Activated naive CD4-positive, alpha-beta T cell treated with anti-CD3 and anti-CD28 coated beads, Interleukin-2, amount 50 U/mL, for 72 hours (primary cell): ENCODE results near the gene KIF5C. TPM values are rescaled to one million over a fixed set of nuclear protein-coding genes. Genes with fewer than 3 reads are reported as not detected.

Experiments used
- ATAC-seq, 2 donors: fragments of 150-1000 bp; cut with Tn5 transposase; 2 replicates each; pipeline ENCODE4 v1.10.0; 2021; ENCODE audit warnings: mild to moderate bottlenecking in 2 of 2, moderate library complexity in 2 of 2
- DNase-seq, 2 donors: peaks; one replicate each; pipeline ENCODE4 v3.0.0; 2021 to 2022; ENCODE audit warnings: low spot score in 2 of 2
- H3K27ac Mint-ChIP-seq, 2 donors: one replicate each; pipeline ENCODE4 v1.8.0; 2022; ENCODE audit warnings: mild to moderate bottlenecking in 2 of 2, mixed read lengths in 2 of 2
- H3K36me3 Mint-ChIP-seq, 2 donors: one replicate each; pipeline ENCODE4 v1.8.0; 2022; ENCODE audit warnings: mixed read lengths in 2 of 2
- H3K9me3 Mint-ChIP-seq, 2 donors: one replicate each; pipeline ENCODE4 v1.8.0; 2022; ENCODE audit warnings: mixed read lengths in 2 of 2
- total RNA-seq, 2 donors: library from RNA; stranded (reverse); gene quantifications; one replicate each; pipeline ENCODE4 v1.2.3, GENCODE V29; 2022

KIF5C gene
- total RNA-seq, 2 donors from 2014 or later = 16.4 to 26.8 TPM

DNA sequence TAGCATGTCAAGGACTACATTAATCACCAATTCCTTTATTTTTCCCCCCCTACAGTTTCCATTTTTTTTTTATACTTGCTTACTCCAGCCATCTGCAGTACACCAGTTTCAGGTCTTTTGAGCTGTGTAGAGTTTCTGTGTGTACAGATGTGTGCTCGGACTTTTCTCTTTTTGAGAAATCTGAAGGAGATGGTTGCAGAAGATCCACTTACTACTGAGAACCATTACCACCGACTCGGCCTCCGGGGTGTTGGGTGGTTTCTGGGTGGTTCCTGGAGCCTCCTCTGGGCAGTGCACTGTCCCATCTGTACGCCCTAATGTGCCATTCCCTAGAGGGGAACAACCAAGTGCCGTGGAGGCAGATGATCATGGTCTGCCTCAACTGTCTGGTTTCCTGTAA lies 148.1 kb downstream of the KIF5C start:
- no peak for ATAC-seq
- Mint-ChIP-seq H3K9me3 (no peaks in the 10 kb centered on the region), H3K27ac (no peak overlapping the region), H3K36me3 (no peaks in the 10 kb centered on the region)
- DNase-seq = no peak

DNA sequence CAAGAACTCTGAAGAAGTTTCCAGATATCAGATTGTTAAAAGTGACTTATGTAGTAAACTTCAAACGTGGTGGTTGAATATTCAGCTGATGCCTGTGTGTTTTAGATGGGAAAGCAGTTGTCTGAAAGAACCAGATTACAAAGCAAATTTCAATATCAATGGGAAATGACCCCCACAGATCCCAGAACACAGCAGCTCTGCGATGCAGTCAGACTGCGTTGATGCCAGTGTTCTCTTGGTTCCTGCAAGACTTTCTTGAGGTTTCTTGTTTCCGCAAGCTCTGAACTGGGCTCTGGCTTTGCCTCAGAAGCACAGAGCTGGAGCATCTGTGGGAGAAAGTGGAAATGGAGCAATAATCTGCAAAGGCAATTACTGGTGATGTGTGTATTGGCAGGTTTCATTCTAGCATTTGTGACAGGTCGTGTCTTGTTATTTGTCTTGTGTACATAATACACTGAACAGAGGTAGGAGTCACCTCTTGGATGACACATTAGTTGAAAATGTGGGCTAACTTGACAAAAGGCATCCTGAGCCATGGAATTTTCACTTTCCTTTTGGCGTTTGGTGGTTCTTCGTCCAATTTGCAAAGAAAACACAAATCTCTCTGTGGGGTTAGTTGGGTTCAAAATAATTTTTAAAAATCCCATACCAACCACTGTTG lies 152.7 kb downstream of the KIF5C start:
- ATAC-seq (no peak), DNase-seq (no peak)
- Mint-ChIP-seq H3K9me3 (no peaks in the 10 kb centered on the region), H3K36me3 (no peaks in the 10 kb centered on the region), H3K27ac (no peak overlapping the region)

DNA sequence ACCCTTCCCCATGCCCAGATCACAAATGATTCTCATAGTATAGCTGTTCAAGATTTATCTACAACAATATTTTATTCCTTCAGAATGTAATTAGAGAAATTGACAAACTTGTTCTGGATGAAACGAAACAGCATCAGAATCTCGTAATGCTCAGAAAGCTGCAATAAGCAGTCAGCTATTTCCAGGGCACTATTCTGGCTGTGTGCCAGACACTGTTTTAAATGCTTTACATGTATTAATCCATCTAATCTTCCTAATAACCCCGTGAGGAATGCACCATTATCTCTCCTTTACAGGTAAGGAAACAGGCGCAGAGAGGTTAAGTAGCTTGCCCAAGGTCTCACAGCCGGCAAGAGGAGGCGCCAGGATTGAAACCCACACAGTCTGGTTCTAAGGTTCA lies 153.3 kb downstream of the KIF5C start:
- ATAC-seq (no peak), DNase-seq (no peak)
- H3K36me3 Mint-ChIP-seq = no peaks in the 10 kb centered on the region
- H3K9me3 Mint-ChIP-seq = no peaks in the 10 kb centered on the region
- H3K27ac Mint-ChIP-seq = no peak overlapping the region

DNA sequence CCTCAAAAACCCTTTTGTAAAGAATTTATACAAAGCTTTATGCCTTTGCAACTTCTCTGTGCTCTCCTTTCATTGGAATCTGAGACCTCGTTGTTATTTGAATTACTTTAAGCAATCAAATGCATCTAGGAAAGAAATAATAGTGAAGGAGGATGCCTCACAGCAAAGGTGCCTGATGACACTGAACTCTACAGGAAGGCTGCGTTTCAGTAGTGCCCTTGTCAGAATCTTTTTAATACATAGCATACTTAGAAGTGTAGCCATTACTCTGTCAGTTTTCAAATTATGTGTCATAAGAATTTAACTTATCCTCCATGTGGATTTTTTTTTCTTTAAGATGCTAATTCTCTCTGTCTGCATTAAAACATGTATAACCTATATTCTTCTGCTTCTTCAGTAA lies 153.9 kb downstream of the KIF5C start:
- DNase-seq (no peak), ATAC-seq (no peak)
- no peaks in the 10 kb centered on the region for H3K9me3 Mint-ChIP-seq
- H3K27ac Mint-ChIP-seq = no peak overlapping the region
- H3K36me3 Mint-ChIP-seq = no peaks in the 10 kb centered on the region

DNA sequence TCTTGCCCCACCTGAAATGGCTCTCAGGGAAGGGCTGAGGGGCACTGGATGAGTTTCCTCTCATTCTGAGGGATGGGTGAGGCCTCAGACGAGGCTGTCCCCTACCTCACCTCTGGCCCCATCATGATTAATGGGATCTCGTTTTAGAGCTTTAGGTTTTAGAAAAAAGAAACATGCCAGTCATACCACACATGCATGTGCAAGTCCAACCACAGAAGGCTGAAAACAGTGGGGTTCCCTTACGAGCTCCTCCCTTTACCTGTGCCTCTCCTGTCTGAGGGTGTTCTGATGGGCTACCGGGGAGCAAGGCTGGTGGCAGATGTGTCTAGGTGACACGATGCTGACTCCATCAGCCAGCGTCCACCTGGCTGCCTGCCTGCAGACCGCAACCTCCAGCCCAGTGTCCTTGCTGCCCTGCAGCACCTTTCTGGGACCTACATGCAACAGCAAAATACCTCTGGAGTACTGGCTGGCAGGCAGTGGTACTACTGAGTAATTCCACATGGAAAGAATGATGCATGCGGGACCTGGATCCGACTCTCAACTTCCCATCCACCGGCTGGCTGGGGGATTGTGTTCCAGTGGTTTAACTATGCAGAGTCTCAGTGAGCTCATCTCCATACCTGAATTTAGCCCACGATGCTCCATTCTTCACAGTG lies 154.4 kb downstream of the KIF5C start:
- Mint-ChIP-seq H3K9me3 (no peaks in the 10 kb centered on the region), H3K27ac (no peak overlapping the region), H3K36me3 (no peaks in the 10 kb centered on the region)
- DNase-seq (no peak), ATAC-seq (no peak)

DNA sequence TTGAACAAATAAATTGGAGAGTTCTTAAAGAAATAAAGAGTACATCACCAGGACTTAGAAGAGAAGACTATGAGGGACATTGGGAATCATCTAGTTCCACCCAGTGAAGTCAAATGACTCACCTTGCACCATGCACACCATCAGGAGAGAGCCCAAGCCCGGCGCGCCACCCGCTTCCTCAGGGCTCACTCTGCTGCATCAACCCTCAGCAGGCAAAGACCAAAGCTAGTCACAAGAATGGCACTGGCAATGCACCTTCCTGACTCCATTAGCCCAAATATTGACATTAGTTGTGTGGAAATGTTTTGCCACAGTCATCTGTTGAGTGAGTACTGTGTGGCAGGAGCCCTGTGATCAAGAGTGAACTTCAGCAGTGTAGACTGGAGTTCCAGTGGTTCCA lies 156.4 kb downstream of the KIF5C start:
- Mint-ChIP-seq H3K27ac (no peak overlapping the region), H3K36me3 (no peaks in the 10 kb centered on the region), H3K9me3 (no peaks in the 10 kb centered on the region)
- no peak for DNase-seq
- no peak for ATAC-seq

DNA sequence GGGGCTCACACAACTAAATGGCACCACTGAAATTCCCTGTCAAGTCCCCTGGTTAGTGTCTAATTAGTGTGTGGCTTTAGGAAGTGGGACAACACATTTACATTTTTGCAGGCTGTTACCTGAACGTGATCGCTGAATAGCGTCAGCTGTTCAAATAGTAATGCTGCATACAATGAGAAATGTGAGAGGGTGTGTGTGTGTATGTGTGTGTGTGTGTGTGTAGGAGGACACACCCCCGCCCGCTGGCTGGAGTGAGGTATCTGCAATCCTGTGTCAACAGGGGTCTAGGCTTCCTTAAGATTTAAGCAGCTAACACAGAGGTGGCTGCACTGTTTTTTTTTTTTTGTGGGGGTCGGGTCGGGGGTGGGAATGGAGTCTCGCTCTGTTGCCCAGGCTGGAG lies 158.7 kb downstream of the KIF5C start:
- Mint-ChIP-seq H3K27ac (no peak overlapping the region), H3K36me3 (no peaks in the 10 kb centered on the region), H3K9me3 (no peaks in the 10 kb centered on the region)
- DNase-seq = no peak
- ATAC-seq = no peak

DNA sequence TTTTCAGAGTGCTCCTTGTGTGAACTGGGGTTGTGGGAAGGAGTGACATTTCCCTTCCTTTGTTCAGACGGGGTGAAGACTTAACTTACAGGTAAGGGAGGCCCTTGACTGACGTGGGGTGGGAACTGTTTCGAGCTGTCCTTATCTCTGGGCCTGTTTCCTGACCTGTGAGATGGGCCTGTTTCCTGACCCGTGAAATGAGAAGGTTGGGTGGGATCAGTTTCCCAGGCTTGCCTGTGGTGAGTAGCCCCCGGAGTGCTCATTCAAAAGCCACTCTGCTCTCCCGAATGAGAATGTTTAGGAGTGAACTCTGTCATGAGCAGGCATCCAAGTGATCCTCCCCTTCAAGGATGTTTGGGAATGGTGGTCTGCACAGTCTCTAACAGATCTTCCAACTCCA lies 159.4 kb downstream of the KIF5C start:
- DNase-seq = no peak
- H3K36me3 Mint-ChIP-seq = no peaks in the 10 kb centered on the region
- ATAC-seq = no peak
- no peak overlapping the region for H3K27ac Mint-ChIP-seq
- H3K9me3 Mint-ChIP-seq = no peaks in the 10 kb centered on the region

DNA sequence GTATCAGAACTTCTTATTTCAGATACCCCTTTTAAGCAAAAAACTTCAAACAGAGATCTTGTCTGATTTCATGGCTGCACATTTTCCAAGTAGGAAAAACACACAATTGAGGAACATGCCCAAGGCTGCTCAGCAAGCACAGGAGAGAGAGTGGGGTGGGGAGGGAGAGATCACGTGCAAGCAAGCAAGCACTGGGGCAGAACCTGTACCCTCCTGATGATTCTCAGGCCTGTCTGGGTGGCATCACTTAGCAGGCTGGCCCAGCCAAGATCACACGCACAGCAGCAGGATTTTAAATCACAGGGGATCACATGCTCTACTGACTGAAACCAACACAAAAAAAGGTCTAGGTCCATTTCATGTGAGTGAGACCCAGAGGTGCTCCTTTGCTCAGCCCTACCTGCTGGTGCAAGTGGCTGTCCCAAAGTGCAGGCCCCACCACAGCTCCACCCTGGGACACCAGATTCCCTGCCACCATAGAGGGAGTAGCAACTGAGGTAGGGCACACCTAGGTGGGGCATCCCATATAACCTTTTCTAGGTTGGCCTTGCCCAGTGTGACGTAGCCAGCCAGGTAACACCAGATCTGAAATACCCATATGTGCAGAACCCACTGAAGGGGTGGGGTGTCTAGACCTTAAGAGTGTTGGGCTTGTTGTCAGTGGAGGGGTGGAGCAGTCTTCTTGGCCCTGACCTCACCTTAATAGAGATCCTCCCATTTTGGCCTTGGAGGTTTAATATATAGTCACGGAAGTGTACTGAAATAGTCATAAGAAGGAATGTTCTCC lies 161.7 kb downstream of the KIF5C start:
- H3K9me3 Mint-ChIP-seq = no peaks in the 10 kb centered on the region
- H3K27ac Mint-ChIP-seq = no peak overlapping the region
- DNase-seq = no peak
- ATAC-seq = no peak
- no peaks in the 10 kb centered on the region for H3K36me3 Mint-ChIP-seq

DNA sequence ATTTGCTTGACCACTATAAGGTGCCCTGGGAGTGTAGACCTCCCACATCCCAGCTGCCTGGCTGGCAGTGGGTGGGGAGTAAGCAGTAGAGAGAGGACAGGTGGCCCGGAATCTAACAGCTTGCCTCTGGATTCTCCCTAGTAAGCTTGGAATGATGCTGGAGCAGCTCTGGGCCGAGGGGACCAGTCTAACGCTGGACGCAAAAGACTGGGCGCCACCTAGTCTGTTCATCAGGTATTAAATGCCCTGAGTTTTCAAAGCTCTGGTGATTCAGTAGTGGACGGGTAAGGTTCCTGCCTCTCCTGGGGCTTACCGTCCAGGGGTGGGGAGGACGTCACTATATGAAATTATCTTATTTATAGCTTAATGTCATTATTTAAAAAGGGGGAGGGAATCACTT lies 162.8 kb downstream of the KIF5C start:
- no peaks in the 10 kb centered on the region for H3K36me3 Mint-ChIP-seq
- ATAC-seq = no peak
- no peak for DNase-seq
- H3K27ac Mint-ChIP-seq = no peak overlapping the region
- no peaks in the 10 kb centered on the region for H3K9me3 Mint-ChIP-seq

DNA sequence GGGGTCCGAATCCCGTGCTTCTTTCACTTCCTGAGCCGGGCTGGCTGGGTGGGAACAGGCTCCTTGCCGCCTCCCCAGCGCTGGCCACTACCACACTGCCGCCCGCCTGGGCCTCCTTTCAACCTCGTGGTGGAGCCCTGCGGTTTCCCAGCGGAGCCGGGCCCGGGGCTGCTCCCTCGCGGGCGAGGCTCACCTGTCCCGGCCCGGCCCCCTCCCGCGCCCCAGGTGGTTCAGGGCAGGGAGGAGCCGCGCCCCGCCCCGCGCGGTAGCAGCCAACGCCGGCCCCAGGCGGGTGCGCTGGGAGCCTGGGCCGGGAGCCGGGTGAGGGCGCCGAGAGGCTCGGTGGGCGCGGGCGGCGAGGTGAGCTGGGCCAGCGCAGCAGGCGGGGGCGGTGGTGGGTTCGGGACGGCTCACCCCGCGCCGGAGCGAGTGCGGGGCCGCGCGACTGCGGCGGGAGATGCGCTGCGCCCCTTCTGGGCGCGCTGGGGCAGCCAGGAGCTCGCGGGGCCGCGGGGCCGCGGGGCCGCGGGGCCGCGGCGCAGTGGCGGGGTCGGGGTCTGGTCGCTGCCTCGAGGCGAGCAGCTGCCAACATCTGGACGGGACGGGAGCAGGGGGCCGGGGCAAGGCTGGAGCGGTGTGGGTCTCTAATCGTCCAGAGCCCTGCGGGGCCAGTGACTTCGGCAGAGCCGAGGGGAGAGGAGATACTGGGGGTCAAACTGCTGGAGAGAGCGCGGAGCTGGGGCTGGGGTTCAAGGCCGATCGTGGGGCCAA lies 163.6 kb downstream of the KIF5C start, which contains the start of gene LYPD6B:
TSS of gene LYPD6B (plus strand) at position 258 of the 771 bp plus-strand sequence. CDS start 92,250 bp downstream, outside the sequence.
- no peaks in the 10 kb centered on the region for H3K9me3 Mint-ChIP-seq
- DNase-seq (no peak), ATAC-seq (peak; percentile 16 to 54)

DNA sequence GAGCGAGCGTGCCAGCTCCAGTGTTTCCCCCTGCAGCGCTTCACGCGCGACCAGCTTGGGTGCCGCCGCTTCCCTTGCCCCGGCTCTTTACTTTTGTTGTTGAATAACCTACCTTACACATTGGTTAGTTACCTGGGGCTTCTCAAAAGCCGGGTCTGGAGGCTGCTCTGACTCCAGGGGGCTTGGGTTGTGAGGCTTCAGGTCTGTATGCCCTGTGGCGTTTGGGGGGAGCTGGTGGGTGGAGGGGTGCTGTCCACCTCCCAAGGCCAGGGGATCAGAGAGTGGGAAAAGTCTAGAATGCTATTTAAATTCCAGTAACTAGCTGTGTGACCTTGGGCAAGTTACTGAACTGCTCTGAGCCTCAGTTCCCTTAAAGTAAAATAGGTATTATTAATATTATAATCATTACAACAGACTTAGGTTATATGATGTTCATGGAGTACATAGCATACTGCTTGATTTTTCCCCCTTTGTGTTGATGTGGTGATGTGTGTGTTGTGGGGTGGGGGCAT lies 164.2 kb downstream of the KIF5C start:
- ATAC-seq = no peak
- no peaks in the 10 kb centered on the region for H3K36me3 Mint-ChIP-seq

More for the DNA sequence above, 163.6 kb downstream of the KIF5C start, which contains the start of gene LYPD6B:
- H3K36me3 Mint-ChIP-seq = no peaks in the 10 kb centered on the region
- no peak within 1 kb of the TSS for H3K27ac Mint-ChIP-seq

DNA sequence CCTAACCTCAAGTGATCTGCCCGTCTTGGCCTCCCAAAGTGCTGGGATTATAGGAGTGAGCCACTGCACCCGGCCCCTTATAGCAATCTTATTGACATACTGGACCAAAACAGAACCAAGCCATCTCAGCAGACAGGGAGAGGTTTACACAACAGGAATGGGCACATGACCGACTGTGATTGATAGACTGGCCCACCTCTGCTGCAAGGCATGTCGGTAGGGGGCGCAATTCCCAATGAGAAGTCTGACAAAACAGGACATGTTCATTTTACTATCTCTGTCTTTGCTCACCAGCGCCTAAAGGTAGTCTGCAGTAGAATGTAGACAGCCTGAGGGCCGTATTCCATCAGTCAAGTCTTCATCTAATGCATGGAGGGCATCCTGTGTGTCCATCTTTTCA lies 165.4 kb downstream of the KIF5C start:
- H3K9me3 Mint-ChIP-seq = peaks cover 0 to 2% of the 10 kb centered on the region in 2 donors
- ATAC-seq = peak in 1 of 2 donors; percentile 47
- no peaks in the 10 kb centered on the region for H3K36me3 Mint-ChIP-seq
- H3K27ac Mint-ChIP-seq = no peak overlapping the region
- peak in 1 of 2 donors; percentile 67 for DNase-seq

More for the DNA sequence above, 164.2 kb downstream of the KIF5C start:
- no peak overlapping the region for H3K27ac Mint-ChIP-seq
- no peak for DNase-seq
- H3K9me3 Mint-ChIP-seq = no peaks in the 10 kb centered on the region

DNA sequence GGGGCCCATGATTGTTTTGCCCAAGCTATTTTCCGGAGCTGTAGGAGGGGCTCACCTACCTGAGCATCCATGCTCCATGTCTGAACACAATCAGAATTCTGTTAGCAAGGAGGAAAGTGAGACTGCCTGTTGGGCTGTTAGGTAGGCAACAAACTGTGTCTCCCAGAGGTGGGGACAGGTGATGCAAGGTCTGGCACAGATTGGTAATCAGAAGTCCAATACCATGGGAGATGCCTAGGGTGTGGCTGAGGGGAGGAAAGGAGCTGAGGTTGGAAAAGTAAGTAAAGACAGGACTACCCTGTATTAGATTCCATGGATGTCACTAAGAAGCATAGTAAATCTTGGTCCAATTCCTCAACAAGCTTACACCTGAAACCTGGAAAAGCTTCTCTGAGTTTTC lies 166.5 kb downstream of the KIF5C start:
- DNase-seq (no peak), ATAC-seq (no peak)
- peaks cover 0 to 12% of the 10 kb centered on the region in 2 donors for H3K9me3 Mint-ChIP-seq
- no peaks in the 10 kb centered on the region for H3K36me3 Mint-ChIP-seq
- H3K27ac Mint-ChIP-seq = no peak overlapping the region

DNA sequence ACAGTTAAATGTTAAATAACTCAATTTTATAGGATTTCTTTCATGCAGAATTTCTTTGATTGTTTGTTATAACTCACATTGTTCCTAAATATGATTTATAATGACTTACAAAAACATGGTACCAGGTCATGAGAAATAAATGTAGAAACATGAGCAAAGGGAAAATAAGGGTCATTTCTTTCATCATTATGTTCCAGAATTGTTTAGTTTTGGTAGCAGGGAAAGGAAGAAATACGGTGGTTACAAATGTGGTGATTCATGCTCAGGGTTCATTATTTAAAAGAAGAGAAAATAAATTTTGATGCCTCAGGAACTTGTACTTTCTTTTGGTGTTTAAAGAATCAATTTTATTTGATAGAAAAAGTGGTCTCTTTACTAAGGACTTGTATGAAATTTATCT lies 167.9 kb downstream of the KIF5C start:
- Mint-ChIP-seq H3K9me3 (peaks cover 7 to 19% of the 10 kb centered on the region in 2 donors), H3K27ac (no peak overlapping the region), H3K36me3 (peaks cover 8% of the 10 kb centered on the region in 2 donors)
- ATAC-seq (no peak), DNase-seq (no peak)

DNA sequence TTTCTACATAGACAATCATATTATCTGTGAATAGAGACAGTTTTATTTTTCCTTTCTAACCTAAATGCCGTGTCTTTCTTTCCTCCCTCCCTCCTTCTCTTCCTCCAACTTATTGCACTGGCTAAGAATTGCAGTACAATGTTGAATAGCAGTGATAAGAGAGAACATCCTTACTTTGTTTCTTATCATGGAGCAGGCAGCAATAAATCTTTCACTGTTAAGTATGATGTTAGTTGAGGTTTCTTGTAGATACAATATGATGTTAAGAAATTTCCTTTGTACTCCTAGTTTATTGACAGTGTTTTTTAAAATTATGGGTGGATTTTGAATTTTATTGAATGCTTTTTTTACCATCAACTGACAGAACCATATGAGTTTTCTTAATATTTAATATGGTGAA lies 169.5 kb downstream of the KIF5C start:
- ATAC-seq (no peak), DNase-seq (no peak)
- Mint-ChIP-seq H3K9me3 (peaks cover 12 to 31% of the 10 kb centered on the region in 2 donors), H3K27ac (no peak overlapping the region), H3K36me3 (peaks cover 19 to 23% of the 10 kb centered on the region in 2 donors)
